Activated T-cell treated with anti-CD3 and anti-CD28 coated beads, Interleukin-2, amount 50 U/mL, for 4 hours (primary cell): ENCODE results near the gene COPB2. TPM values are rescaled to one million over a fixed set of nuclear protein-coding genes. Genes with fewer than 3 reads are reported as not detected.

Experiments used
- ATAC-seq, 2 donors: fragments of 200-7000 bp; cut with Tn5 transposase; one replicate each; pipeline ENCODE4 v1.10.0; 2021
- DNase-seq: peaks from one replicate; pipeline ENCODE4 v3.0.0-alpha.2; 2020
- H3K27me3 Mint-ChIP-seq: one replicate; pipeline ENCODE4 v1.8.0; 2021; ENCODE audit warnings: low read depth, mixed read lengths
- H3K36me3 Mint-ChIP-seq: one replicate; pipeline ENCODE4 v1.8.0; 2022; ENCODE audit warnings: mixed read lengths; ENCODE audit not compliant: insufficient read depth
- H3K4me1 Mint-ChIP-seq: one replicate; pipeline ENCODE4 v1.8.0; 2021; ENCODE audit warnings: low read depth, mixed read lengths
- H3K4me3 Mint-ChIP-seq: one replicate; pipeline ENCODE4 v1.8.0; 2021; ENCODE audit warnings: mild to moderate bottlenecking, moderate library complexity, mixed read lengths
- H3K9me3 Mint-ChIP-seq: one replicate; pipeline ENCODE4 v1.8.0; 2021; ENCODE audit warnings: mixed read lengths
- total RNA-seq, 3 donors: library from RNA; stranded (reverse); gene quantifications; one replicate each; pipeline ENCODE4 v1.2.1, GENCODE V29; 2021

COPB2 gene
- total RNA-seq, 3 donors from 2014 or later: 83.3 to 89.1 (median 87.2) TPM

DNA sequence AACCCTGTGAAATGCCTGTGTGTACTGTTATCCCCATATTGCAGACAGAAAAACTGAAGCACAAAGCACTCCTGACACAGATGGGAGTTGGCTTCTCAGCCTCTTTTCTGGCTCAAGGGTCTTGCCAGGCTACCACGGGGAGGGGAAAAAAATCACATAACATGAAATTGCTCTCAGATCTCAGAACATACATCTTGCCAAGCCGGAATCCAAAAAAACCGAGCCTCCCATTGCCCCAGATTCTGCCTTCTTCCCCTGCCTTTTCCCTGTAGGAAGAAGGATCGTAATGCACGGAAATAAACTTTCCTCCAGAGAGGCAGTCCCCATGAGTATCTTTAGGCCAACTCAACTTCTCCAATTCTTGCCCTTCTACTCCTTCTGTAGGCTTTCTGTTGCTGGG is 62.2 kb downstream of the COPB2 start:
- ATAC-seq (no peak), DNase-seq (no peak)
- H3K36me3 Mint-ChIP-seq: no peaks in the 10 kb centered on the region
- no peak overlapping the region for H3K4me3 Mint-ChIP-seq
- H3K27me3 Mint-ChIP-seq: peaks cover 18% of the 10 kb centered on the region
- H3K9me3 Mint-ChIP-seq: no peaks in the 10 kb centered on the region
- H3K4me1 Mint-ChIP-seq: peaks cover 16% of the 10 kb centered on the region

DNA sequence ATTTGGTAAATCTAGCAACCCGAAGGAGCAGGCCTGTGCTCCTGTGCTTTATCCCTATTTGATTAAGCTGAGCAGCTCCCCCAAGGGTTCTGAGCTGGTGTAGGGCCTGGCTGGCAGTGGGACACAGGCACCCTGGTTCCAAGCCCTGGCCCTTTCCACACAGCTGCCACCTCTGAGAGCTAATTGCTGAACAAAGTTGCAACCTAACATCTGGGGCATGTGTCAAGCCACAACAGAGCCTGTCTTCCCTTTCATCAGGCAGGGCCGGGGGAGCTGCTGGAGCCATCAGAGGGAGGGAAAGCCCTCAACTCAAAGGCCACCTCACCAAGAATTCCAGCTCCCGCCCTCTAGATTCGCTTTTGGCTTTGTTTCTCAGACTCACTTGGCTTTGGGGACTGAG is 62.7 kb downstream of the COPB2 start:
- H3K9me3 Mint-ChIP-seq: no peaks in the 10 kb centered on the region

DNA sequence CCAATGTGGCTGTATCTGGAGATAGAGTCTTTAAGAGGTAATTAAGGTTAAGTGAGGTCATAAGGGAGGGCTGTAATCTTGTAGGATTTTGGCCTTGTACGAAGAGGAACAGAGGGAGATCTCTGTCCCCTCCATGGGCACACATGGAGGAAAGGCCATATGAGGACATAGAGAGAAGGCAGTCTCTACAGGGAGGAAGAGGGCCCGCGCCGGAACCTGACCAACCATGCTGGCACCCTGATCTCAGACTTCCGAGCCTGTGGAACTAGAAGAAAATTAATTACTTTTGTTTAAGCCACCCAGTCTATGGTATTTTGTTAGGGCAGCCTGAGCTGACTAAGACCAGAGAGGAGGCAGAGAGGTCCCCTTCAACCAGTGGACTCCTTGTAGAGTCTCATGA is 63.3 kb downstream of the COPB2 start:
- Mint-ChIP-seq H3K36me3 (no peaks in the 10 kb centered on the region), H3K4me1 (peaks cover 16% of the 10 kb centered on the region), H3K4me3 (no peak overlapping the region), H3K9me3 (no peaks in the 10 kb centered on the region), H3K27me3 (peaks cover 11% of the 10 kb centered on the region)
- ATAC-seq: no peak
- no peak for DNase-seq

More for the DNA sequence above, 62.7 kb downstream of the COPB2 start:
- Mint-ChIP-seq H3K27me3 (peaks cover 13% of the 10 kb centered on the region), H3K36me3 (no peaks in the 10 kb centered on the region), H3K4me1 (peaks cover 16% of the 10 kb centered on the region), H3K4me3 (no peak overlapping the region)
- no peak for ATAC-seq
- DNase-seq: no peak

DNA sequence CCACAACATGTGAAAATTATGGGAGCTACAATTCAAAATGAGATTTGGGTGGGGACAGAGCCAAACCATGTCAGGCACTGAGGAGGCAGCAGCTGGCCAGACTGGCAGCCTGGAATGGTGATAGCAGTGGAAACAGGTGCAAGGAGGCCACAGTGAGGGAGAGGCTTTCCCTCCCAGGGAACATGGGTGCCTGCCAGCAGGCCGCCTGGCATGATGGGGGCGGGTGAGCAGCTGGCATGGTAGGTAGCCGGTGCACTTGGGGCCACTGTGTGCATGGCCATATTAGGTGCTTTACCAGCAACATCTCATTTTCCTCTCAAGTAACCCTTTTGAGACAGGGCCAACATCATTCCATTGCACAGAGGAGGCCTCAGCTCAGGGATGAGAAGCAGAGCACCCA is 63.9 kb downstream of the COPB2 start:
- no peaks in the 10 kb centered on the region for H3K9me3 Mint-ChIP-seq
- H3K4me3 Mint-ChIP-seq: no peak overlapping the region
- peaks cover 10% of the 10 kb centered on the region for H3K27me3 Mint-ChIP-seq
- no peaks in the 10 kb centered on the region for H3K36me3 Mint-ChIP-seq
- no peak for ATAC-seq
- DNase-seq: no peak
- peaks cover 16% of the 10 kb centered on the region for H3K4me1 Mint-ChIP-seq

DNA sequence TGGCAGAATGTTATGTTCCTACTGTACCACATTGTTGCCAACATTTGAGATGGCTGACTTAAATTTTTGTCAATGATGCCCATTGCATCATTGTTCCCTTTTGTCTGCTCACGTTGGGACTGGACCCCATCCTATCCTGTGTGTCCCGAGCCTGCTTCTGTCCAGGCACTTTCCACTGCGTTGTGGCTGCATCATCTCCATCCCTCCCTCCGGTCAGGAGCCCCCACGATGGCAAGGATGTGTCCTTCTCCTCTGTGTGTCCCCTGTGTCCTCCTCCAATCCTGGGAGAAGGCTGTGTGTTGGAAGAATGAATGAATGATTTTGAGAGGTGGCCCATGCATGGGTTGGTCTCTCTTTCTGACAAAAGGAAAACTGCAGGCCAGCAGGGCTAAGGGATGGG is 65.0 kb downstream of the COPB2 start:
- Mint-ChIP-seq H3K36me3 (no peaks in the 10 kb centered on the region), H3K27me3 (peaks cover 6% of the 10 kb centered on the region), H3K4me1 (peaks cover 11% of the 10 kb centered on the region), H3K4me3 (no peak overlapping the region), H3K9me3 (no peaks in the 10 kb centered on the region)
- ATAC-seq: no peak
- DNase-seq: no peak

DNA sequence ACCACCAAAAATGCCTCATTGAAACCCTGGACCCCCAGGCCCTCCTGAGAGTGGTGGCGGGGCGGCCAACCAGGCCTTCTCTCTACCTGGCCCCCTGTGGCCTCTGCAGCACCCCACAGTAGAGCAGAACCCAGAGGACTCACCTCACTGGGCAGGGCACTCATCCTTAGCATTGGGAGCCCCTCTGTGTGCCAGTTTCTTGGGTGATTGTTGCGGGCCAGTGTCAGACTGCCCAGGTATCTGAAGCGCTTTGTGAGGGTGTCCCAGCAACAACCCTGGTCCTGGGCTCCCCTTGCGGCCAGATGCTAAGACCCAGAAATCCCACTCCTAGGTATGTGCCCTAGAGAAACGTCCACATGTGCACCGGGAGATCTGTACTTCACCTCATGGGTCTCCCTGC is 66.3 kb downstream of the COPB2 start:
- H3K36me3 Mint-ChIP-seq: no peaks in the 10 kb centered on the region

DNA sequence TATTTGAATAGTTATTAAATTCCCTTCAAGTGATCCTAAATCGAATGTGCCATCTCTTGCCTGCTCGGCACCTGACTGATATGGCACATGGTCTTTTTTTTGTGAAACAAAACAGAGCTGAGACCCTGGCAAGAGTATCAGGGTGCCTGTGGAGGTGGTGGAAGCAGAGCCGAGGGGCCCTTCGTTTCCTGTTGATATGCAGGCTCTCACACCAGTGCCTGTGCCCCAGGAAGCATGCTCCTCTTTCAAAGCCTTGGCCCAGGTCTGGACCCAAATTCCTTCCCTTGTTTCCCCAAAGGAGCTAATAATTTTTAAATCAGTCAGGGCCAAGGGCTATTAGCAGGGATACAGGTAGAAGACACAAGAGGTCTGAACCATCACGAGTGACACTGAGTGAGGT is 67.1 kb downstream of the COPB2 start:
- Mint-ChIP-seq H3K27me3 (peaks cover 6% of the 10 kb centered on the region), H3K4me1 (no peaks in the 10 kb centered on the region), H3K9me3 (no peaks in the 10 kb centered on the region), H3K4me3 (no peak overlapping the region), H3K36me3 (no peaks in the 10 kb centered on the region)
- ATAC-seq (no peak), DNase-seq (no peak)

More for the DNA sequence above, 66.3 kb downstream of the COPB2 start:
- Mint-ChIP-seq H3K4me3 (no peak overlapping the region), H3K27me3 (peaks cover 6% of the 10 kb centered on the region), H3K4me1 (peaks cover 2% of the 10 kb centered on the region), H3K9me3 (no peaks in the 10 kb centered on the region)
- ATAC-seq: no peak
- no peak for DNase-seq

DNA sequence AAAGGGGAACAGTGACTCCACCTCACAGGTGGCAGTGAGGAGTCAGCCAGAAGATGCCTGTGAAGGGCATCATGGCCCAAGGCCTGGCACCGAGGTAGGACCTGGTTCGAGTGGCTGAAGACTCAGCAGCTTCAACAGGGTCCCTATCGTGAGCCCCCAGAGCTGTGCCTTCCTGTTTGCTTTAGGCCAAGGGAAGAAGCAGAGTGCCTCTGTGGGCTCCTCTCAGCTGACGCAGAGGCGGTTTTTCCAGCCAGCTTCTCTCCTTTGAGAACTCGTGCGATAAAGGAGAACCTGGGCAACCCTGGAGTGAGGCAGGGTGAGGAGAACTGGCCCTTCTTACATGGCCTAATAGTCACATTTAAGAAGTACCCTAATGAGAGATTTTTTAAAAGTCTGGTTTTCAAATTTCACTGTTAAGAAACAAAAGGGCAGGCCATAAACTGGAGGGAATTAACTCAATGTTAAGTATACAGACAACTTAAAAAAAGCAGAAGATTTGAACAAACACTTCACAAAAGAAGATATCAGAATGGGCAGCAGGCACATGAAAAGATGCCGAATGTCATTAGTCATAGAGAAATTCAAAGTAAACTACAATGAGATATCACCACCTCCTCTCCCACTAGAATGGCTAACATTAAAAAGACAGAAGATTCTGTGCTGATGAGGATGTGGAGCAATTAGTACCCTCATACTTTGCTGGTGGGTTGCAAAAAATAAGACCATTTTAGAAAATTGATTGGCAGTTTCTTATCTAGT is 68.7 kb downstream of the COPB2 start:
- no peaks in the 10 kb centered on the region for H3K36me3 Mint-ChIP-seq
- H3K27me3 Mint-ChIP-seq: peaks cover 9% of the 10 kb centered on the region
- DNase-seq (no peak), ATAC-seq (no peak)
- no peaks in the 10 kb centered on the region for H3K9me3 Mint-ChIP-seq
- no peaks in the 10 kb centered on the region for H3K4me1 Mint-ChIP-seq
- no peak overlapping the region for H3K4me3 Mint-ChIP-seq

DNA sequence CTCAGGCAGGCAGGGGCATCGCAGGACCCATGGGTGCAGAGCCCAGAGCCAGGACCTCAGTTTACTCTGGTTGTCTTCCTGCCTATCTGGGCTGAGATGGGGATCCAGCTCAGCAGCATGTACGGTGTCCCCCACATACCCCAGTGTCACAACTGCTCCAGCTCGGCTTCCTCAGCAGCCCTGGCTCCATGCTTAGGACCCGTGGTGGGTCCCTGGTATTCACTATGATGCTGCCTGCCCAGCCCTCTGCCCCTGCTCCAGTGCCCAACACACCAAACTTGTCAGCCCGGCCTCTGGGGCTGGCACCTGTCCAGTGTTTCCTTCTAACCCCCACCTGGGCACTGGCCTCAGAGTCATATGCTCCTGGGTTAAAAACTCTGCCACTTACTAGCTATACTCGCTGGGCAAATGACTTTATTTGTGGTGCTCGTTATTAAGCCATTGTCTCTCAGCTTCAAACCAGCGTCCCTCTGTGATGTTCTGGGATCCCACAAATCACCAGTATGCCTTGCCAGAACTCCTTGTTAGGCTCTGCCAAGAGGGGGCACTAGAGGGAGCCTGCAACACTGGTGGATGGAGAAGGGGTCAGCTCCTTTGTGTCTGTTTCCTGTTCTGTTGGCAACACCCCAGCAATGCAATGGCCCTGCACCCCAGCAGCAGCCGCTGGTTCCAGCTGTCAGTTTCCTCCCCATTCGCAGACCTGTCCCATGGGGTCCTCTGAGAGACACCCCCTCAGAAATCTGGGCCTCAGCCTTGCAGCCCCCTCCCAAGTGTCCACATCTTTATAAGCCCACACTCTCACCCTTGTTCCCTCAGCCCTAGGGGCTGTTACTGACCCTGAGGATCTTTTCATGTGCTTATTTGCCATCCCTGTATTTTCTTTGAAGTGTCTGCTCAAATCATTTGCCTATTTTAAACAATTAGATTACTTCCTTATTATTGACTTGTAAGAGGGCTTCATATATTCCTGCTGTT is 69.7 kb downstream of the COPB2 start:
- Mint-ChIP-seq H3K4me1 (no peaks in the 10 kb centered on the region), H3K4me3 (no peak overlapping the region), H3K27me3 (peaks cover 9% of the 10 kb centered on the region), H3K36me3 (no peaks in the 10 kb centered on the region), H3K9me3 (no peaks in the 10 kb centered on the region)
- DNase-seq: no peak
- no peak for ATAC-seq

DNA sequence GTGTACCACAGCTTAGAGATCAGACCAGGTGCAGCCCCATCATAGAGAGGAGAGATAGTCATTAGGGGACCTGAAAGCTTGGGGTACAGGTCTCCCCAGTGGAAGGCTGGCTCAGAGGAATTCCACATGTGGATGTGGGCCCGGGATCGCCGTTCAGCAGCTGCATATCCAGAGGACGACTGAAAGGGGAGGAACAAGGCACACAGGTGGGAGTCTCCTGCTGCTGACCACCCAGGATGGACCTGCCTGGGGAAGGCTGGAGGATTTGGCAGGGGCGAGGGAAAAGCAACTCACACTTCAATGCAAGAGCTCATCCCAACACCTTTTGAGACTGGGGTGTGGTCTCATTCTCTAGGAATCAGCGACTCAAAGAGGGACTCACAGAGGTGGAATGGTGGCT is 70.6 kb downstream of the COPB2 start:
- DNase-seq (no peak), ATAC-seq (no peak)
- H3K27me3 Mint-ChIP-seq: peaks cover 11% of the 10 kb centered on the region
- no peaks in the 10 kb centered on the region for H3K4me1 Mint-ChIP-seq
- H3K36me3 Mint-ChIP-seq: no peaks in the 10 kb centered on the region
- H3K4me3 Mint-ChIP-seq: no peak overlapping the region
- H3K9me3 Mint-ChIP-seq: no peaks in the 10 kb centered on the region

DNA sequence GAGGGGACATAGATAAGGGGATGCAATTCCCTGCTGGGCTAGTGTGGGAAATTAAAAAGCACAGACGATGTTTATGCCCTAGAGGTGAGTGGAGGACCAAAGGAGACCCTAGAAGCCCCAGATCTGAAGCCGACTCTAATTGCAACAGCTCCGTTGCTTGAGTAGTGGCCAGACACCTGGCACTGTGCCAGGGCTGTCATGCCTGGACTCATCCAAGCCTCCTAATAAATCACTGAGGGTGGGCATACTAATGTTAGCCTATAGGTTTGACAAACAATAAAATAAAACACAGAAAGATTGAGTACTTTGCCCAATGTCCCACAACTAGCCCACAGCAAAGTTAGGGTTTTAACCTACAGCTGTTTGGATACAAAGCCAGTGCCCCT is 71.0 kb downstream of the COPB2 start:
- no peak overlapping the region for H3K4me3 Mint-ChIP-seq
- no peak for DNase-seq
- H3K4me1 Mint-ChIP-seq: no peaks in the 10 kb centered on the region
- no peaks in the 10 kb centered on the region for H3K9me3 Mint-ChIP-seq
- H3K27me3 Mint-ChIP-seq: peaks cover 15% of the 10 kb centered on the region
- no peaks in the 10 kb centered on the region for H3K36me3 Mint-ChIP-seq
- ATAC-seq: no peak

DNA sequence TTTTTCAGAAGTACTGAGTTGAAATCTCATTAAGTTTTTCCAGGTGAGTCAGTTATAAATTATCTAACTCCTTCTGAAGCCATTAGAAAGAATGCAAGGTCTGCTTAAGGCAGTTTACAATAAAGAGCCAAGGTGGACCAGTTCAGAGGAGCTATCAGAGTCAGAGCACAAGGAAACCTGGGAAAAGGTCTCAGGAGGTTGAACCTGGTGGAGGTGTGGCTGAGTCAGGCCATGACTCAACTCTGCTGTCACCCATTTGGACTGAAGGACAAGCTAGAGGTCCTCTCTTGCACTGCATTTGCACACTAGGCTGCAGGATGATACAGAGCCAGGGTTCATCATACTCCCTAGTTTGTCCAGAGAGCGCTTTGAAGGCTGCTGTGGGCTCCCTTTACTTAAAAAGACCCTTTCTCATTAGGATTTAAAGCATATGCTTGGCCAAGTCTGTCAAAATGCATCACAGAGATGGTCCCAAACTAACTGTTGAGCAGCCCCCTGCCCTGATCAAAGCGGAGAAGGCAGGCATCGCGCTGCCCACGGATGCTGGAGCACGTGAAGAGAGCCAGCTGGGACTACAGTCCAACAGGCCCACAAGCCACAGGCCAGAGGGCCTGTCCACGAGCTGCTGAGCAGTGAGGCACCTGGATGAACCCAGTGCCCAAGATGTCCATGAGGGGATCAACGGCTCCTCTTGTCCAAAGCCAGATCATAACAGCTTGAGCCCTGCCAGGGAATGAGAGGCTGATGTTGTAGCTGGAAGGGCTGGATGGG is 71.6 kb downstream of the COPB2 start:
- H3K4me3 Mint-ChIP-seq: no peak overlapping the region
- no peaks in the 10 kb centered on the region for H3K36me3 Mint-ChIP-seq
- H3K4me1 Mint-ChIP-seq: no peaks in the 10 kb centered on the region
- H3K9me3 Mint-ChIP-seq: no peaks in the 10 kb centered on the region
- ATAC-seq (no peak), DNase-seq (no peak)
- H3K27me3 Mint-ChIP-seq: peaks cover 16% of the 10 kb centered on the region

DNA sequence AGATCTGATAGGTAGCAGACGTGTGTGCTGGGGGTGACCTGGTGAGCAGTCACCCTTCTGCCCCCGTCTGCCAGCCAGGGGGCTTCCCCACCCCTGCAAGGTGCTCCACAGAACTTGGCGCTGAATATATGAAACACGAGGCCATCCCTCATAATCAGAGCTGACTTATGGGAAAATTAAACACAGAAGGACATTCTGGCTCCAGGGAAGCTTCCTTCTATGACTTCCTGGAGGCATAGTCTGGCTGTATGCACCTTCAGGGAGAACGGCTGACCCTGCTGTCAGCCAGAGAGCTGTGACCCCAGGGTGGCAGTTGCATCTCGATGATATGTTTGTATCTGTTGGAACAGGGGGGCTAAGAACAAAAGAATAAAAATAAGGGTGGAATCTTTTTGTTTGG is 72.2 kb downstream of the COPB2 start:
- Mint-ChIP-seq H3K9me3 (no peaks in the 10 kb centered on the region), H3K27me3 (peaks cover 16% of the 10 kb centered on the region), H3K4me3 (no peak overlapping the region), H3K4me1 (no peaks in the 10 kb centered on the region), H3K36me3 (no peaks in the 10 kb centered on the region)
- ATAC-seq: no peak
- DNase-seq: no peak

DNA sequence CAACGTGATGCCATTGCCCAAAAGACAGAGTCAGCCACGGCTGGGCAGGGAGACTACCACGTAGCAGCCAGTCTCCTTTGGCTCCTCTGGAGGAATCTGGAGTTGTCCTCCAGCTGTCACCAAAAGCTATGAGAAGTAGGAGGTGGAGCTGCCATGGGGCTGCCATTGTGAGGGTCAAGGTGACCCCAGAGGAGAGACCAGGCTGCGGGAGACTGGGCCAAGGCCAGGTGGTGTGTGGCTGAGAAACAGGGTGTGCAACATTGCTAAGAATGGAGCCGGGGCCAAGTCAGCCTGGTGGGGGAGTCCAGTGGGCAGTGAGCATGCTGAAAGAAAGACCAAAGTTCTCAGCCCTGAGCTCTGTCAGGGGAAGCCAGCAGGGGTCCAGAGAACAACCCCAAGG is 75.5 kb downstream of the COPB2 start:
- no peaks in the 10 kb centered on the region for H3K9me3 Mint-ChIP-seq
- ATAC-seq: no peak

More for the DNA sequence above, 75.5 kb downstream of the COPB2 start:
- Mint-ChIP-seq H3K36me3 (no peaks in the 10 kb centered on the region), H3K4me1 (no peaks in the 10 kb centered on the region), H3K27me3 (peaks cover 10% of the 10 kb centered on the region), H3K4me3 (no peak overlapping the region)
- DNase-seq: no peak
